NCI-H1417 (cell line): ENCODE measurements around the gene MTX2.
A peak's percentile ranks its signal among the peaks of the same experiment; 100 is the strongest.
"Not testable (repeated sequence)": the region's sequence is repeated elsewhere in the genome, so short reads cannot be mapped to it uniquely, and the experiment has no call there.

Experiments used
- DNase-seq, 3 experiments: peaks; one replicate each; lab custom pipeline; 2025; lab: John Stamatoyannopoulos, UW

The MTX2 gene

DNA sequence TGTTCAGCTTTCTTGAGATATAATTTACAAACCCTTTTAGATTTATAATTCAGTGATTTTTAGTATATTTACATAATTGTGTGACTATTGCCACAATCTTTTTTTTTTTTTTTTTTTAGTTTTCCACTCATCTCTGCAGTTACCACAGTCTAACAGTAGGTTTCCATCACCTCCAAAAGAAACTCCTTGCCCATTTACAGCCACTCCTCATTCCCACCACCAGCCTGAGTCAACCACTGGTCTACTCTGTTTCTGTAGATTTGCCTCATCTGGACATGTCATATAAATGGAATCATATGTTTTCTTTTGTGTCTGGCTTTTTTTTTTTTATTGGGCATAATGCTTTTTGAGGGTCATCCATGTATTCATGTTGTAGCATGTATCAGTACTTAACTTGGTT, 16.1 kb downstream of the MTX2 start:
- DNase-seq = no peak

DNA sequence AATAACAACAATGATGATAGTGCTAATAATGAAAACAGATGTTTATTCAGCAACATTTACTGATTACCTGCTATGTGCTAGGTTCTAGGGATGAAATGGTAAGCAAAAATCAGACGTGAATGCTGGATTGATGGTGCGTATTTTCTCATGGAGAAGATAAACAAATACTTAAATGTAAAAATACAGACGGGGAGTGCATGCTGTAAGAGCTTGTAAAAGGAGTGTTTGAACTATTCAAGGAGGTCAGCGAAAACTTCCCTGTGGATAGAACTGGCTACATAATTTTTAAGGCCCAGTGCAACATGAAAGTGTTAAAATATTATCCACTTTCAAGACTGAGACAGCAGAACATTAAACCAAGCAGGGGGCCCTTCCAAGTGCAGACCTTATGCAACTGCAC, 22.1 kb downstream of the MTX2 start:
- peak in 1 of 3 experiments; percentile 52 for DNase-seq

DNA sequence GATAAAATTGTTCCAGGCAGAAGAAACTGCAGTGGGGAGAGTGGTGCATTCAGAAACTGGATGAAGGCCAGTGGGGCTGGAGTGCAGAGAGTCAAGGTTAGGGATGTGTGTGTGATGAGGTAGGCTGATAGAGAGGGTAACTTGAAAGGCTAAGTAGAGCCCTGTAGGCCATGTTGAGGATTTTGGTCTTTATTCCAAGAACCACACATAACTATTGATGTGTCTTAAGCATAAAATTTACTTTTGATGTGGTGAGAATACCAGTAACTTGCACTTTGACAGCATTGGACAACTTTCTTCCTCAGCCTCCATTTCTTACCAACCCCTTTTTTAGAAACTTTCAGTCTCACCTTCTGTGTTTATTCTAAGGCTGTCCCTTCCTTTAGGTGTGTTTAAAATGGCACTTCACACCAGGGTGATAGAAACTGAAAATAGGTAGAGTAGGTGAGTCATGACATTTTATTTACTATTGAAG, 22.6 kb downstream of the MTX2 start:
- no peak for DNase-seq

DNA sequence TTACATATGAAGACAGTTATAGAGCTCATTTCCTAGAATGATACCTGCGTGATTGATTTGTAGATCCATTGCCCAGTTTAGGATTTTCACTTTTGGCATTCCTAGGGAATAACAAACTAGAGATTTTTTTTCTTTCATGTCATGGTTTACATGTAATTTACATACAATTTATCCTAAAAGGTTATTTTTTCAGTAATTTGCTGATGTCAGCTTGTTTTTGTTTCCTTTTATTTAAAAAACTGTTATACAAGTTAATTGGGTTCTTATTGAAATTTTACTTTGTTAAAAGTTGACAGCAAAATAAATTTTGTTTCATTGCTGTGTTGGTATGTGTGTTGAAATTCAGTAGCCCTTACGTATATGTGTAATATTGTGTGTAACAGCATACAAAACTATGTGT, 23.4 kb downstream of the MTX2 start:
- DNase-seq = no peak

DNA sequence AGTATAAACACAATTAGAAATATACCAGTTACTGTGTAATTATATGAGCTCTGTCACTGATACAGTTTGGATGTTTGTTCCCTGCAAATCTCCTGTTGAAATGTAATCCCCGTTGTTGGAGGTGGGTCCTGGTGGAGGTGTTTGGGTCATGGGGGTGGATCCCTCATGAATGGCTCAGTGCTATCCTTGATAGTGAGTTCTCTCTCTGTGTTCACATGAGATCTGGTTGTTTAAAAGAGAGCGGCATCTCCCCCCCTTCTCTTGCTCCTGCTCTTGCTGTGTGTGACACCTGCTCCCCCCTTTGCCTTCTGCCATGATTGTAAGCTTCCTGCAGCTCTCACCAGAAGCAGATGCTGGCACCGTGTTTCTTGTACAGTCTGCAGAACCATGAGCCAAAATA, 24.1 kb downstream of the MTX2 start:
- DNase-seq = no peak

DNA sequence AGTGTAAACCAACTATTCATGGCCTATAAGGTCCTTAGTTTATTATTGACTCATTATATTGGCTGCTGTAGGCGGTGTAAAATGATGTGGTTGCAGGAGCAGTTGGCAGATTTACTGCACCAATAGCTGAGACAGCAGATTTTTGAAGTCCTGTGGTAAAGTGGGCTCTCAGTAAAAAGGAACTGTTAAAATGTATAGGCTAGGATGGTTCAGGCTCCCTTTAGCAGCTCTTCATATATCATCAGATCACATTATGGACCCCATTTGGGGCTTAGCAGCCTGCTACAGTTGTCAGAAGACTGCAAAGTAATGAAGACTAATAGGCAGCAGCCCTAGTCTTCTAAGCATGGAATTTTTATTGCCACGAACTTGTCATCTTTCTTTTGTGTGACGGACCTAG, 27.8 kb downstream of the MTX2 start:
- peak in 2 of 3 experiments; percentile 26 to 63 for DNase-seq

DNA sequence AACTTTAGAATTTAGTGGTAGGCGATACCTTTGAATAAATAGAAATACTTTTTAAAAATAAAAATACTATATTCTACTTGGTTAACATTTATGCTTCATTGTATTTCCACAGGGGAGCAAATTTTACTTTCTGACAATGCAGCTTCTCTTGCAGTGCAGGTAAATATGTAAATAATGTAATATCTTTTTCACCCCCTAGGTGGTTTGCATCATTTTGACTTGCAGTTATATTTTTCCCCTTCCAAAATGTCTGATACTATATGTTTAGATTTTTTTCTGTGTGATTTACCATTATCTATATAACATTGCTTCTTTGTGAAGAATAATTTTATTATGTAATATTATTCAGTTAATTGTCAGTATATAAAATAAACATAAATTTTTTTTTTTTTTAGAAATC, 28.5 kb downstream of the MTX2 start:
- DNase-seq = no peak

DNA sequence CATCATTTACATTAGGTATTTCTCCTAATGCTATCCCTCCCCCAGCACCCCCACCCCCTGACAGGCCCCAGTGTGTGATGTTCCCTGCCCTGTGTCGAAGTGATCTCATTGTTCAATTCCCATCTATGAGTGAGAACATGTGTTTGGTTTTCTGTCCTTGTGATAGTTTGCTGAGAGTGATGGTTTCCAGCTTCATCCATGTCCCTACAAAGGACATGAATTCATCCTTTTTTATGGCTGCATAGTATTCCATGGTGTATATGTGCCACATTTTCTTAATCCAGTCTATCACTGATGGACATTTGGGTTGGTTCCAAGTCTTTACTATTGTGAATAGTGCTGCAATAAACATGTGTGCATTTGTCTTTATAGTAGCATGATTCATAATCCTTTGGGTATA, 36.8 kb downstream of the MTX2 start:
- not testable (repeated sequence) for DNase-seq

DNA sequence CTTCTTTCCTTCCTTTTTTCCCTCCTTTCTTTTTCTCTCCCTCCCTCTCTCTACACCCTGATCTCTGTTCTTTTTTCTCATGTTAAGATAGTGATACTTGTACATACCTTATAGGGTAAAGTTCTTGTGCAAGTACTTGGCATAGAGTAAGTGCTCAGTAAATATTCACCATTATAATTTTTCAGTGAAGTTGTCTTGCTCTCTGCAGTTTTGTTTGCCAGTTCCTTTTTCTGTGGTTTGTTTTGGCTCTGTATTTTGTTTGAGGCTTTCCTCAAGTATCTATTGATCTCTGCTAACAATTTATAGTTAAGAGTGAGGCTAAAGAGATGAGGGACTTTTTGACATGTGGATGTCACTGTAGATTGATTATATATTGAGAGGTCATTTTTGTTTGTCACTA, 48.0 kb downstream of the MTX2 start:
- no peak for DNase-seq

DNA sequence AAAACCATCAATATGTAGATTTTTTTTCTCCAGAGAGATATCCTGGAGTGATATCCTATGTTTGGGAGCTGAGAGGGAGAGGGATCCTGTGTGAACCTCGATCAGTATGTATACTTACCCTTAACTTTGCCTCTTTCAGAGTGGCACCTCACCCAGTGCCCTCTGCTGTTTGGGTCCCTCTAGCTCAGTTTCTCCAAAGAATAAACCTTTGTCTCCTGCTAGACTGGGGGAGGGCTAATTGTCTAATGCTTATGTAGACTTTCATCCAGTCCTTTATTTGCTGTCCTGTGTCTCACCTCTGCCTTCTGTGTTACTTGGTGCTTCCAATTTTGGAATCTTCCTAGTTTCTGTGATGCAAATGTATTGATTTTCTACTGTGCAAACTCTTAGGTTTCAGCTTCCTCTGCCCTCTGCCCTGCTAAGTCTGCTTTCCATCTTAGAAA, 48.4 kb downstream of the MTX2 start:
- no peak for DNase-seq

DNA sequence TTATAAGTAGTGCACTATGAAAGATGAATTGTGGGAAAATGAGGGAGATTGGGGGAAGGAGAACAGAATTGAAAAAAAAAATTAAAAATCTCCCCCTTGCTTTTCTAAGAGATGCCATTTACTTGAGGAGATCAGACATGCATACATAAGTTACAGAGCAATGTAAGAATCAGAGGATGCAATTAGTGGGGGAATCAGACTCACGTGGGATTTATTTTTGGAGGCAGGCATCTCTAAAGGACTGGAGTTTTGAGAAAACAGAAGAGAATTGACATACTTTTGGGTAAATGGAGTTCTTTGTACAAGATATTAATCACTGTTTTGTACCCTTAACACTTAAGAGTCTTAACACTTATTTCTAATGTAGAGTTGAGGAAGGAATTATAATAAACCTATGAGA, 52.7 kb downstream of the MTX2 start:
- no peak for DNase-seq

DNA sequence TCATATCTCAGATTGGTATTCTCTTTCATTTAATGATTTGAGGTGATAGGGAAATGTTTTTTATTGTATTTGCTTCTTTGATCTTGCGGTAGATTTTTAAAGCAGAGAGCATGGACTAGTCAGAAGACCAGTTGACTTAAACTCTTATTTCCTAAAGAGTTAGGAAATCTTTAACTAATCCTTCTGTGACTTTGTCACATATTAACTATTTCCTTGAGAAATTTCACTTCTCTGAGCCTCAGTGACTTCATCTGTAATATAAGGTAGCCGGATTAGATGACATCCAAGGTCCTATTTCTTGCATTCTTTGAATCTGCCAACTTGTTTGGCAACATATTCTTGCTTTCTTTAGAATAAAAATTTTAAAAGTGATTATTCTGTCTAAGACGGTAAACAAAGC, 55.6 kb downstream of the MTX2 start:
- DNase-seq = no peak

DNA sequence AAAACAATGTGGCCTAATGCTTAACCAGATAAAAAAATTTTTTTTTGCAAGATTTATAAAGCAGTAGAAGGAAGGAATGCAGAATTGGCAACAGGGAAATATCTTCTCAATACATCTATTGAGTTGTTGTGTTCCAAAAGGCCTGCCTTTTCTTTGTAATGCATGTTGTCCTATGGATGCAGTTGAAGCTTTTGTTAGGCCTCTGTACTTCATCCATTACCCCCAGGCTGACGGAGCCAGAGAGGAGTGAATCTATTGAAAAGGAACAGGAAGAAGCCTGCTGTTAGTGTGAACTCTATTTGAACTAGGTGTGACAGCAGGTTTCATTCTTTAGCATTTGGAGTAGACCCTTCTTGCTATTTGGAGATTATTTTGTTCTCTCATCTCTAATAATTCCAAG, 56.5 kb downstream of the MTX2 start:
- peak in 2 of 3 experiments; percentile 63 to 85 for DNase-seq

DNA sequence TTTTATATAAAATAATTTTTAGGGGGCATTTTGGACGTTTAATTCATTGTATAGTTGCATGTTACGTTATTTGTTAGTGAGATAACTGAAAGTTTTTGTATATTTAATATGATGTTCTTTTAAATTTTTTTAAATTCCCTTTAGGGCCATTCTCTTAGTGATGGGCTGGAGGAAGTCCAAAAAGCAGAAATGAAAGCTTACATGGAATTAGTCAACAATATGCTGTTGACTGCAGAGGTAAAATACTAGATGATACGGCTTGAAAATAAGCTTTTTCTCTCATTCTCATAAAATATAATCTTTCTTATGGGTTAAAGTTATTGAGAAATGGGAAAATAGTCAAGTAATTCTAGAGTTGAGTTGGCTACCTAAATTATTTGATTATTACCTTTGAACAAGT, 58.9 kb downstream of the MTX2 start:
- no peak for DNase-seq

DNA sequence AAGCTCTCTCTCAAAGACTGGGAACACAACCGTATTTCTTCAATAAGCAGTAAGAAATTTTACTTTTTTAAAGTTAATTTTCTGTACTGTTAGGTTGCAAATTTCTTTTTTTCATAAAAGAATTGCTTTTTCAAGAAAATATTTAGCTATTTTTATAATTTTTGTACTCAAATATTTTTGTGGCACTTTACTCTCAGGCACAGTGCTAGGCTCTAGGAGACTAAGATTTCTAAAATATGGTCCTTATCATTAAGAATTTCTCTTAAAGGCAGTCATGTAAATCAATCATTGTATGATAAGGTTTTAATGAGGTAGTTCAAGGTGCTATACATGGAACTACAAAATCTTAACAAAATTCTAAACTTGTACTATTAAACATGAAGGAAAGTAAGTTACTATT, 61.4 kb downstream of the MTX2 start:
- no peak for DNase-seq

DNA sequence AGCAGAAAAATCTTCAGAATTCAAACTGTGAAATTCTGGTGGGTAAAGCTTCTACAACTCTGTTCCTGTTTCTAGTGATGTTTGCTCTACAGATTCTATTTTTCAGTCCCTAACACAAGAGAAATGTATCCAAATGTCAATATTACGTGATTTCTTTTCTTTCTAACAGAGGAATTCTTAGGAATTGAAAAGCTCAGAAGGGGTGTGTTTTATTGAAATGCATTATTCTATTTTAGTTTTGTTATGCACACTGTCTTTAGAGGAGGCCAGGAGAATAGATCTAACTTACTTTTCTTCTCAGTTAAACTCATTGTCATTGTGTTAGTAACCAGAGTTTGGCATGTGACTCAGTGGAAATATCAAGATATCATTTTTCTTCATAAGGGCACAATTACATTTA, 62.4 kb downstream of the MTX2 start:
- no peak for DNase-seq

DNA sequence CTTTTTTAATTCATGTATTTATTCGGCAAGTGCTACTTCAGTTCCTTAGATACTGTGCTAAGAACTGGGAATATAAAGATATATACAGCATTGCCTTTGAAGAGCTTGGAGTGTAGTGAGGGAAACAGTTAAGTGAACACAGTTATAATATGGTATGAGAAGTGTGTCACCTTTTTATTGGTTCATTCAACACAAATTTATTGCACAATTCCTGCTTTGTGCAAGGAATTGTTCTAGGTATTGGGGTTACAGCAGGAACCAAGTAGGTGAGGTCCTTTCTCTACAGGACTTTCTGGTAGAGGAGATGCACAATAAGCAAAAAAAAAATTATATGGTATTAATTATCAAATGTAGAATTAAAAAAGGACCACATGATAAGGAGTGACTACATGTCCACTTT, 65.5 kb downstream of the MTX2 start:
- no peak for DNase-seq

DNA sequence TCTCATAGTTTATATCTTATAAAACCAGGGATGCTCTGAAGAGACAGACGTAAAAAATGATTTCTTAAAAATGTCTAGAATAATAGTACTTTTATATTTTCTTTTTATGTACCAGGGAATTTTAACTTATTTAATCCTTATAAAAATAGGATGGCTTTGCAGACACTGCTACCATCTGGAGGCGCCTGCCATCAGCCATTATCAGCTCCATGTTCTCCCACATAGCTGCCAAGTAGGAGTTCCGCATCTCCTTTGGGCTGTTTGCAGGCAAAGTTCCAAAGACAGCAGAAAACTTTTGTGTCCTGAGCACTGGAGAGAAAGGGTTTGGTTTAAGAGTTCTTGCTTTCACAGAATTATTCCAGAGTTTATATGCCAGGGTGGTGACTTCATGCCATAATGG, 69.2 kb downstream of the MTX2 start:
- no peak for DNase-seq

DNA sequence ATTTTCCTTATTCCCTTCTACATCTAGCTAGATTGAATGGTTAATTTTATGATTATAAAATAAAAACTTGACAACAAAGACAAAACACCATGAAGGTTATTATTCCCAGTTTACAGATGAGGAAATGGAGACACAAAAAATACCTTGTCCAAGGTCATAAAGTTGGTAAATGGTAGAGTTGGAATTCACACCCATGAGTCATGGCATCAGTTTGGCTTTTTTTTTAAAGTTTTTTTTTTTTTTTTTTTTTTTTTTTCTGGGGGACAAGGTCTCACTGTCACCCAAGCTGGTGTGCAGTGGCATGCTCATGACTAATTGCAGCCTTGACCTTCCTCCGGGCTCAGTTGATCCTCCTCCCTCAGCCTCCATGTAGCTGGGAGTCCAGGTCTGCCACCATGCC, 70.0 kb downstream of the MTX2 start:
- no peak for DNase-seq

DNA sequence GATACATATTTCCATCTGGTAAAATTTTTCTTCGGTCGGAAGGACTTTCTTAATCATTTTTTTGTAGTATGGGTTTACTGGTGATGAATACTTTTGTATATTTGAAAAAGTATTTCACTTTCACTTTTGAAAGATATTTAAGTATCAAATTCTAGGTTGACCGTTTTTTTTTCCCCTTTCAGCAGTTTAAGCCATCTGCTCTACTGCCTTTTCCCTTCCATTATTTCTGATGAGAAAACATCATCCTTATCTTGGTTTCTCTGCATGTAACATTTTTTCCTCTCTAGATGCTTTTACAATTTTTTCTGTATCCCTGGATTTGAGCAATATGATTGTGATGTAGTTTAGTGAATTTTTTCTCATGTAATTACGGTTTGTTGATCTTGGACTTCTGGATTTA, 87.0 kb downstream of the MTX2 start:
- no peak for DNase-seq

DNA sequence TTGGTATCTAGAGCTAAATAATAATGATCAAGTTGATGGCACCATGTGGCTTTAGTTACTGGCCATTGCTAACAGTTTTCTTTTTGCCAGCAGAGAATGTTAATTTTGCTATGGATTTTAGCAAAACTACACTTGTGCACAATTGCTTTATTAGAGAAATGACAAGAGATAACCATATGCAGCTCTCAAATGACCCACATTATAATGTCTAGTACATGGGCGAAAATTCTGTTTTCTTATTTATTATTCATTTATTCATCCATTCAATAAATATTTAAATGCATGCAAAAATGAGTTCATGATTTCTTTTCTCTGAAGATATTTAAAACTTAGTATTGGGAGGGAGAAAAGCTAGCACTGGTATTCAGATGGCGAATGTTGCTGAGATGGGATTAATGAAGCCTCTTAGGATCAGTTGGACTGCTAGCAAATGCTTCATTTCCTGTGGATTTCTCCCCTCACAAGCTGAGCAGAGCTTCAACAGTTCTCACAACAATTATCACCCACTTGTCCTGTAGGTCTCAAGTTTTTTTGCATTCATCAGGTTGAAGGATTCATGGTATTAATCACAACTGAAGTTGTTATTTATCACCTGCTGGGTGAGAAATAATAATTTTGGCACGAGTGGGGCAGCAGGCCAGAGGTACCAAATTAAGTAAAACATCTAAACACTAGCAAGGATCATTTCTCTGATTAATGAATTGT, 95.2 kb downstream of the MTX2 start:
- peak in 2 of 3 experiments; percentile 26 to 74 for DNase-seq

DNA sequence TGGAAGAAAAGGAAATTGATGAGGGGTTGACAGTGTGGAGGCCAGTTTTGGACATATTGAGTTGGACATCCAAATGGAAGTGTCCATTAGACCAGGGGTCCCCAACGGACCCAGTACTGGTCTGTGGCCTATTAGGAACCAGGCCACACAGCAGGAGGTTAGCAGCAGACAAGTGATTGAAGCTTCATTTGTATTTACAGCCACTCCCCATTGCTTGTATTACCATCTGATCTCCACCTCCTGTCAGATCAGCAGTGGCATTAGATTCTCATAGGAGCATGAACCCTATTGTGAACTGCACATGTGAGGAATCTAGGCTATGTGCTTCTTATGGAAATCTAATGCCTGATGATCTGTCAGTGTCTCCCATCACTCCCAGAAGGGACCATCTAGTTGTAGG, 99.1 kb downstream of the MTX2 start:
- DNase-seq = no peak

DNA sequence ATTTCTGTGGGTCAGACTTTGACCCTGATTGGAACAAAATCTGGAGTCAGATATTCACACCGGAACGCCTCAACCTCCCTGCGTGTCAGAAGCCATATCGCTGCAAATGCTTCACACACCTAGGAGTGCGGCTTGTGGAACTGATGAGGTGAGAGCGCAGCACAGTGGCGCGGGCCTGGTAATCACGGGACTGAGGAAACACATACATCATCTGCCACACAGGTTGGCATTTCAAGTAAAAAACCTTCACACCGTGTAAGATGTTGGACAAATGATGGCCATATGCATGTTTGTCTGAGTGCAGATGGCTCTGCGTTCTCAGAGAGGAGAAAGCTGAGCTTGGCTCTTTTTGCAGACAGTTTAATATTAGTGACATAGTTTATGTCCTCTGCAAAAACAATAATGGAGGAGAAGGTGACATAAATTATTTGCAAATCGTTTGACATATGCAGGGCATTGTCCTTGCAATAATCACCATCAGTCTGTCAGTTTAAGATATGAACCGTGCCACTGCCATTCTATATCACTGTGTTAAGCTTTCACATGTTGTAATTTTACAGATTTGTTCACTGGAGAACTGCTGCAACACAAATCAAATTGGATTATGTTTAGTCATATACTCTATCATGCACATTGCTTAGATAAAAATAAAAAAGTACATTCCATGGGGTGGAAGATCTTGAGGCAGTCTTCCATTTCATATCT, 101.4 kb downstream of the MTX2 start:
- DNase-seq = peak in 2 of 3 experiments; percentile 70 to 85

DNA sequence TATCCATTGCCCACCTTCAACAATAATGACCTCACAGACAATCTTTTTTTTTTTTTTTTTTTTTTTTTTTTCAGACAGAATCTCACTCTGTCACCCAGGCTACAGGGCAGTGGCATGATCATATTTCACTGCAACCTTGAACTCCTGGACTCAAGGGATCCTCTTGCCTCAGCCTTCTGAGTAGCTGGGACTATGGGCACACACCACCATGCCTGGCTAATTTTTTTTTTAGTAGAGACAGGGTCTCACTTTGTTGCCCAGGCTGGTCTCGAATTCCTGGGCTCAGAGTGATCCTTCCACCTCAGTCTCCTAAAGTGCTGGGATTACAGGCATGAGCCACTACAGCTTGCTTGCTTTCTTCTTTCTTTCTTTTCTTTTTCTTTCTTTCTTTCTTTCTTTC, 103.9 kb downstream of the MTX2 start:
- DNase-seq = not testable (repeated sequence)
